NCI-H2081 (cell line): ENCODE measurements around the gene AP1M2.
"Not testable (repeated sequence)": the region's sequence is repeated elsewhere in the genome, so short reads cannot be mapped to it uniquely, and the experiment has no call there.

Experiments used
- DNase-seq, 2 experiments: peaks; one replicate each; lab custom pipeline; 2025; lab: John Stamatoyannopoulos, UW

The AP1M2 gene

DNA sequence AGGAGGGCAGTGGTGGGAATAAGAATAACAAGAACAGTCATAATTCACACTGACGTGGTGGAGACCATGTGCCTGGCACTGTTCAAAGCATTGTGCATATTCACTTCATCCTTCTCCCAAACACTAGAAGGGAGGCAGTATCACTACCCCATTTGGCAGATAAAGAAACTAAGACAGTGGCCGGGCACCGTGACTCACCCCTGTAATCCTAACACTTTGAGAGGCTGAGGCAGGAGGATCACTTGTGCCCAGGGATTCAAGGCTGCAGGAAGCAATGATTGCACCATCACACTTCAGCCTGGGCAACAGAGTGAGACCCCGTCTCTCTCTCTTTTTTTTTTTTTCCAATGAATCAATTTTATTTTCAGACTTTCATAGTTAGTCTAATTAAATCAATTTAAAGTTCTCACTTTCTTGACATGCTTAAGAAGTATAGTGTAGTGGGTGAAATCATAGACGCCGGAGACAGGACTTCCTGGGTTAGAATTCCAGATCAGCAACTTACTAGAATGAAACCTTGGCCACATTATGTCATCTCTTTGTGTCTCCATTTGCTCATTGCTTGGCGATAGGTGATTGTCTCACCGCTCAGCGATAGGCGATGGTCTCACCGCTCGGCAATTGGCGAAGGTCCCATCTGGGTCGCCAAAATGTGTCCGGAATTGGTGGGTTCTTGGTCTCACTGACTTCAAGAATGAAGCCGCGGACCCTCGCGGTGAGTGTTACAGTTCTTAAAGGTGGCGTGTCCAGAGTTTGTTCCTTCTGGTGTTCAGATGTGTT lies 48.7 kb downstream of the AP1M2 start:
- DNase-seq = no peak

DNA sequence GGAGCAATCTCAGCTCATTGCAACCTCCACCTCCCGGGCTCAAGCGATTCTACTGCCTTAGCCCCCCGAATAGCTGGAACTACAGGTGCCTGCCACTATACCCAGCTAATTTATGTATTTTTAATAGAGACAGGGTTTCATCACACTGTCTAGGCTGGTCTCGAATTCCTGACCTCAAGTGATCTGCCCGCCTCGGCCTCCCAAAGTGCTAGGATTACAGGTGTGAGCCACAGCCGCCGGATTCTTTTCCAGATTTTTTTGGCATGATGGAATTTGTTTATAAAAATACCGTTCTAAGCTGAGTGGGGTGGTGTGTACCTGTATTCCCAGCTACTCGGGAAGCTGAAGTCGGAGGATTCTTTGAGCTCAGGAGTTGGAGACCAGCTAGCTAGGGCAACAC lies 49.4 kb downstream of the AP1M2 start:
- no peak for DNase-seq

GRCh38 chr19:10535613-10536012 lies 51.5 kb downstream of the AP1M2 start:
- no peak for DNase-seq

GRCh38 chr19:10533646-10534386 lies 53.3 kb downstream of the AP1M2 start:
- no peak for DNase-seq

GRCh38 chr19:10532457-10532856 lies 54.7 kb downstream of the AP1M2 start:
- DNase-seq = no peak

- not testable (repeated sequence) for DNase-seq
Measured at GRCh38 chr19:10526887-10527286, 60.2 kb downstream of the AP1M2 start.

GRCh38 chr19:10525636-10526035 lies 61.5 kb downstream of the AP1M2 start:
- DNase-seq = no peak

GRCh38 chr19:10523135-10523636 lies 63.9 kb downstream of the AP1M2 start:
- DNase-seq = no peak
